Osteoblast (primary cell): ENCODE measurements around the gene RIN3. TPM values are rescaled to one million over a fixed set of nuclear protein-coding genes. Genes with fewer than 3 reads are reported as not detected.

Experiments used
- DNase-seq: peaks from one replicate; pipeline ENCODE4 v3.0.0; 2011; ENCODE audit warnings: low spot score, mixed read lengths; ENCODE audit not compliant: insufficient read length; ENCODE audit errors: missing footprints
- H2AFZ ChIP-seq: 2 replicates; pipeline ENCODE4 v1.6.0; 2011; ENCODE audit warnings: mild to moderate bottlenecking, low read length
- H3K27ac ChIP-seq: 2 replicates; pipeline ENCODE4 v1.5.1; 2011; ENCODE audit warnings: mild to moderate bottlenecking, low read depth, low read length, moderate library complexity
- H3K27me3 ChIP-seq: 2 replicates; pipeline ENCODE4 v1.6.0; 2012; ENCODE audit warnings: mild to moderate bottlenecking, control low read depth, inconsistent platforms, low read length, moderate library complexity; ENCODE audit not compliant: insufficient read depth
- H3K36me3 ChIP-seq: 2 replicates; pipeline ENCODE4 v1.5.1; 2011; ENCODE audit warnings: mild to moderate bottlenecking, low read length, control low read depth, moderate library complexity; ENCODE audit not compliant: insufficient read depth
- H3K4me1 ChIP-seq: 2 replicates; pipeline ENCODE4 v1.5.1; 2011; ENCODE audit warnings: mild to moderate bottlenecking, low read length, control low read depth, moderate library complexity; ENCODE audit not compliant: insufficient read depth
- H3K4me2 ChIP-seq: 2 replicates; pipeline ENCODE4 v1.6.0; 2011; ENCODE audit warnings: mild to moderate bottlenecking, low read length; ENCODE audit not compliant: insufficient read depth
- H3K4me3 ChIP-seq: fragments of 200-600 bp; sonication (generic); 3 replicates; pipeline ENCODE4 v1.5.1; 2012; ENCODE audit warnings: mild to moderate bottlenecking, low read length, inconsistent platforms; ENCODE audit not compliant: insufficient read depth
- H3K79me2 ChIP-seq: 2 replicates; pipeline ENCODE4 v1.6.0; 2012; ENCODE audit warnings: mild to moderate bottlenecking, low read length, control low read depth, inconsistent platforms; ENCODE audit not compliant: insufficient read depth
- H3K9me3 ChIP-seq: 2 replicates; pipeline ENCODE4 v1.5.1; 2011; ENCODE audit warnings: low read depth, low read length, control low read depth
- H4K20me1 ChIP-seq: 2 replicates; pipeline ENCODE4 v1.6.0; 2012; ENCODE audit warnings: mild to moderate bottlenecking, low read length, control low read depth; ENCODE audit not compliant: insufficient read depth
- CTCF ChIP-seq: IDR thresholded peaks from 2 replicates; pipeline ENCODE4 v1.5.1; 2011; ENCODE audit warnings: mild to moderate bottlenecking, low read depth, low read length, moderate library complexity; ENCODE audit errors: extremely low read depth
- total RNA-seq: library from RNA; depleted of rRNA; stranded (reverse); fragments of >200 nt; gene quantifications from 2 replicates; pipeline ENCODE4 v1.2.3, GENCODE V29; 2012

RIN3 gene
- total RNA-seq, 1 donor = 7.6 TPM

GRCh38 chr14:92644171-92644969 is 130.8 kb downstream of the RIN3 start:
- peak overlapping the region; percentile 99 for H3K27ac ChIP-seq
- no peaks in the 10 kb centered on the region for H3K27me3 ChIP-seq
- DNase-seq = peak; percentile 97
- no peak overlapping the region for H3K4me2 ChIP-seq
- no peak for TF ChIP-seq CTCF
- H3K36me3 ChIP-seq = peaks cover 9% of the 10 kb centered on the region
- peaks cover 52% of the 10 kb centered on the region for H3K4me1 ChIP-seq
- H3K9me3 ChIP-seq = peaks cover 6% of the 10 kb centered on the region
- H3K4me3 ChIP-seq = no peak overlapping the region
- H4K20me1 ChIP-seq = no peaks in the 10 kb centered on the region
- H3K79me2 ChIP-seq = no peaks in the 10 kb centered on the region
- H2AFZ ChIP-seq = no peak overlapping the region

- Histone ChIP-seq H3K36me3 (peaks cover 9% of the 10 kb centered on the region), H3K27ac (peak overlapping the region; percentile 99), H2AFZ (no peak overlapping the region), H3K9me3 (peaks cover 6% of the 10 kb centered on the region), H4K20me1 (no peaks in the 10 kb centered on the region), H3K4me2 (no peak overlapping the region), H3K4me1 (peaks cover 58% of the 10 kb centered on the region), H3K4me3 (no peak overlapping the region), H3K79me2 (no peaks in the 10 kb centered on the region), H3K27me3 (no peaks in the 10 kb centered on the region)
- DNase-seq = no peak
- no peak for TF ChIP-seq CTCF
Measured at GRCh38 chr14:92644970-92645515, 131.5 kb downstream of the RIN3 start.

GRCh38 chr14:92645841-92646478 is 132.4 kb downstream of the RIN3 start:
- Histone ChIP-seq H3K27ac (peak overlapping the region; percentile 99), H3K4me1 (peaks cover 63% of the 10 kb centered on the region), H3K36me3 (peaks cover 9% of the 10 kb centered on the region), H3K4me2 (peak overlapping the region; percentile 58), H2AFZ (no peak overlapping the region), H3K9me3 (peaks cover 6% of the 10 kb centered on the region), H4K20me1 (no peaks in the 10 kb centered on the region), H3K4me3 (peak overlapping the region; percentile 4), H3K27me3 (no peaks in the 10 kb centered on the region), H3K79me2 (no peaks in the 10 kb centered on the region)
- TF ChIP-seq CTCF = no peak
- peak; percentile 86 for DNase-seq
